GM06990 (cell line): ENCODE measurements around the gene ACO2.
"Not testable (repeated sequence)": the region's sequence is repeated elsewhere in the genome, so short reads cannot be mapped to it uniquely, and the experiment has no call there.

Source experiments
- DNase-seq: peaks from one replicate; pipeline ENCODE4 v3.0.0-alpha.2; 2011; ENCODE audit not compliant: insufficient read length; ENCODE audit errors: extremely low read depth
- H3K27me3 ChIP-seq: replicated peaks from 2 replicates; pipeline ENCODE4 v1.6.0; 2011; ENCODE audit warnings: low read length; ENCODE audit not compliant: control insufficient read depth, insufficient read depth
- H3K36me3 ChIP-seq: 2 replicates; pipeline ENCODE4 v1.5.1; 2011; ENCODE audit warnings: low read length; ENCODE audit not compliant: control insufficient read depth, insufficient read depth
- H3K4me3 ChIP-seq: replicated peaks from 2 replicates; pipeline ENCODE4 v1.5.1; 2011; ENCODE audit warnings: low read depth, mild to moderate bottlenecking, control low read depth, low read length
- CTCF ChIP-seq: IDR thresholded peaks from 2 replicates; pipeline ENCODE4 v1.5.1; 2011; ENCODE audit warnings: low read length, control low read depth, mild to moderate bottlenecking, inconsistent platforms; ENCODE audit not compliant: insufficient read depth, poor library complexity, severe bottlenecking

Gene ACO2

GRCh38 chr22:41567512-41567768 is 98.5 kb downstream of the ACO2 start:
- Histone ChIP-seq H3K36me3 (no peaks in the 10 kb centered on the region), H3K27me3 (no peaks in the 10 kb centered on the region; the same call in 1 of the 2 replicates), H3K4me3 (no peak overlapping the region)
- no peak for DNase-seq
- TF ChIP-seq CTCF: no peak

GRCh38 chr22:41568811-41569210 is 99.9 kb downstream of the ACO2 start:
- TF ChIP-seq CTCF: no peak
- no peaks in the 10 kb centered on the region; the same call in 1 of the 2 replicates for H3K27me3 ChIP-seq
- H3K4me3 ChIP-seq: no peak overlapping the region
- H3K36me3 ChIP-seq: no peaks in the 10 kb centered on the region
- DNase-seq: no peak

GRCh38 chr22:41570221-41570620 is 101.3 kb downstream of the ACO2 start:
- no peak for DNase-seq
- no peaks in the 10 kb centered on the region for H3K36me3 ChIP-seq
- TF ChIP-seq CTCF: no peak

GRCh38 chr22:41571786-41572185 is 102.9 kb downstream of the ACO2 start:
- TF ChIP-seq CTCF: no peak
- Histone ChIP-seq H3K4me3 (no peak overlapping the region), H3K27me3 (no peaks in the 10 kb centered on the region; the same call in 1 of the 2 replicates), H3K36me3 (peaks cover 5% of the 10 kb centered on the region; the same call in 1 of the 2 replicates)
- no peak for DNase-seq

More at GRCh38 chr22:41570221-41570620, 101.3 kb downstream of the ACO2 start:
- H3K27me3 ChIP-seq: no peaks in the 10 kb centered on the region; the same call in 1 of the 2 replicates
- no peak overlapping the region for H3K4me3 ChIP-seq

GRCh38 chr22:41572305-41572704 is 103.4 kb downstream of the ACO2 start:
- H3K4me3 ChIP-seq, H3K36me3 ChIP-seq, DNase-seq: not testable (repeated sequence)

GRCh38 chr22:41573677-41574076 is 104.8 kb downstream of the ACO2 start:
- TF ChIP-seq CTCF: no peak
- peaks cover 12% of the 10 kb centered on the region for H3K36me3 ChIP-seq
- no peak overlapping the region for H3K4me3 ChIP-seq
- H3K27me3 ChIP-seq: no peaks in the 10 kb centered on the region
- DNase-seq: no peak

More at GRCh38 chr22:41572305-41572704, 103.4 kb downstream of the ACO2 start:
- H3K27me3 ChIP-seq: not testable (repeated sequence)
